Muscle layer of colon (tissue), 2 donors: ENCODE measurements around the gene GP5.

ENCODE experiments used
- H3K27ac ChIP-seq: one replicate; pipeline ENCODE4 v1.7.0; 2013; ENCODE audit warnings: low read depth, mild to moderate bottlenecking, low read length, moderate library complexity
- H3K27me3 ChIP-seq, 2 donors: one replicate each; pipeline ENCODE4 v1.7.0; 2013; ENCODE audit warnings: low read length in 2 of 2, mild to moderate bottlenecking in 2 of 2; ENCODE audit not compliant: insufficient read depth in 2 of 2, control insufficient read depth in 1 of 2
- H3K36me3 ChIP-seq: one replicate; pipeline ENCODE4 v1.7.0; 2013; ENCODE audit warnings: mild to moderate bottlenecking, low read length; ENCODE audit not compliant: insufficient read depth
- H3K4me1 ChIP-seq: one replicate; pipeline ENCODE4 v1.7.0; 2013; ENCODE audit warnings: mild to moderate bottlenecking, low read length; ENCODE audit not compliant: insufficient read depth
- H3K4me3 ChIP-seq, 2 donors: one replicate each; pipeline ENCODE4 v1.7.0; 2013; ENCODE audit warnings: low read length in 2 of 2, low read depth in 1 of 2, mild to moderate bottlenecking in 1 of 2, moderate library complexity in 1 of 2
- H3K9ac ChIP-seq: one replicate; pipeline ENCODE4 v1.7.0; 2013; ENCODE audit warnings: low read length
- H3K9me3 ChIP-seq: one replicate; pipeline ENCODE4 v1.7.0; 2013; ENCODE audit warnings: mild to moderate bottlenecking, low read length
- donor health status: abdominal sarcoma.
- donor health status: Adenocarcinoma of cecum.

Gene GP5

GRCh38 chr3:194396859-194397756 lies 2.0 kb downstream of the GP5 start:
- Histone ChIP-seq H3K27ac (peak overlapping the region; percentile 21), H3K9me3 (no peaks in the 10 kb centered on the region), H3K4me1 (peaks cover 10% of the 10 kb centered on the region), H3K9ac (no peak overlapping the region), H3K4me3 (peak overlapping the region; percentile 26 to 55), H3K27me3 (peaks cover 7 to 20% of the 10 kb centered on the region in 2 donors), H3K36me3 (no peaks in the 10 kb centered on the region)

- H3K4me3 ChIP-seq = peak overlapping the region; percentile 26 to 55
- no peaks in the 10 kb centered on the region for H3K36me3 ChIP-seq
- peaks cover 7 to 20% of the 10 kb centered on the region in 2 donors for H3K27me3 ChIP-seq
- peak overlapping the region; percentile 21 for H3K27ac ChIP-seq
- no peak overlapping the region for H3K9ac ChIP-seq
- no peaks in the 10 kb centered on the region for H3K9me3 ChIP-seq
- H3K4me1 ChIP-seq = peaks cover 10% of the 10 kb centered on the region
Observed at GRCh38 chr3:194396539-194396858, 2.6 kb downstream of the GP5 start.

GRCh38 chr3:194395778-194396538 lies 3.1 kb downstream of the GP5 start:
- H3K27me3 ChIP-seq = peaks cover 7 to 20% of the 10 kb centered on the region in 2 donors

GRCh38 chr3:194395212-194395611 lies 3.9 kb downstream of the GP5 start:
- no peak overlapping the region for H3K4me3 ChIP-seq
- H3K27me3 ChIP-seq = peaks cover 7 to 20% of the 10 kb centered on the region in 2 donors
- H3K36me3 ChIP-seq = no peaks in the 10 kb centered on the region
- no peak overlapping the region for H3K27ac ChIP-seq
- no peak overlapping the region for H3K9ac ChIP-seq
- H3K9me3 ChIP-seq = no peaks in the 10 kb centered on the region
- peaks cover 10% of the 10 kb centered on the region for H3K4me1 ChIP-seq

More at GRCh38 chr3:194395778-194396538, 3.1 kb downstream of the GP5 start:
- Histone ChIP-seq H3K27ac (peak overlapping the region; percentile 21), H3K4me3 (peak overlapping the region in 1 of 2 donors; percentile 55), H3K4me1 (peaks cover 10% of the 10 kb centered on the region), H3K9me3 (no peaks in the 10 kb centered on the region), H3K36me3 (no peaks in the 10 kb centered on the region), H3K9ac (no peak overlapping the region)

- Histone ChIP-seq H3K36me3 (no peaks in the 10 kb centered on the region), H3K27me3 (peaks cover 0 to 11% of the 10 kb centered on the region in 2 donors), H3K27ac (no peak overlapping the region), H3K4me3 (no peak overlapping the region), H3K9ac (no peak overlapping the region), H3K9me3 (no peaks in the 10 kb centered on the region), H3K4me1 (peaks cover 3% of the 10 kb centered on the region)
Observed at GRCh38 chr3:194392576-194392975, 6.5 kb downstream of the GP5 start.

GRCh38 chr3:194390835-194391234 lies 8.2 kb downstream of the GP5 start:
- no peak overlapping the region for H3K27ac ChIP-seq
- no peak overlapping the region for H3K9ac ChIP-seq
- no peaks in the 10 kb centered on the region for H3K27me3 ChIP-seq
- H3K36me3 ChIP-seq = no peaks in the 10 kb centered on the region
- no peak overlapping the region for H3K4me3 ChIP-seq
- no peaks in the 10 kb centered on the region for H3K9me3 ChIP-seq
- no peaks in the 10 kb centered on the region for H3K4me1 ChIP-seq

GRCh38 chr3:194389269-194389668 lies 9.8 kb downstream of the GP5 start:
- H3K27ac ChIP-seq = no peak overlapping the region
- H3K9me3 ChIP-seq = no peaks in the 10 kb centered on the region
- no peaks in the 10 kb centered on the region for H3K4me1 ChIP-seq
- H3K27me3 ChIP-seq = no peaks in the 10 kb centered on the region
- no peak overlapping the region for H3K4me3 ChIP-seq
- H3K36me3 ChIP-seq = no peaks in the 10 kb centered on the region
- H3K9ac ChIP-seq = no peak overlapping the region

- Histone ChIP-seq H3K4me1 (no peaks in the 10 kb centered on the region), H3K27ac (no peak overlapping the region), H3K9ac (no peak overlapping the region), H3K4me3 (no peak overlapping the region), H3K9me3 (no peaks in the 10 kb centered on the region), H3K27me3 (no peaks in the 10 kb centered on the region), H3K36me3 (no peaks in the 10 kb centered on the region)
Observed at GRCh38 chr3:194387926-194388418, 11.1 kb downstream of the GP5 start.

- Histone ChIP-seq H3K9ac (no peak overlapping the region), H3K27ac (no peak overlapping the region), H3K4me3 (no peak overlapping the region), H3K9me3 (no peaks in the 10 kb centered on the region), H3K36me3 (no peaks in the 10 kb centered on the region), H3K27me3 (no peaks in the 10 kb centered on the region), H3K4me1 (no peaks in the 10 kb centered on the region)
Observed at GRCh38 chr3:194387276-194387675, 11.8 kb downstream of the GP5 start.

GRCh38 chr3:194386648-194387047 lies 12.4 kb downstream of the GP5 start:
- Histone ChIP-seq H3K36me3 (no peaks in the 10 kb centered on the region), H3K9ac (no peak overlapping the region), H3K4me1 (no peaks in the 10 kb centered on the region), H3K4me3 (no peak overlapping the region), H3K27me3 (no peaks in the 10 kb centered on the region), H3K9me3 (no peaks in the 10 kb centered on the region), H3K27ac (no peak overlapping the region)

GRCh38 chr3:194386066-194386465 lies 13.0 kb downstream of the GP5 start:
- Histone ChIP-seq H3K4me1 (no peaks in the 10 kb centered on the region), H3K4me3 (no peak overlapping the region), H3K9ac (no peak overlapping the region), H3K27me3 (no peaks in the 10 kb centered on the region), H3K9me3 (no peaks in the 10 kb centered on the region), H3K36me3 (no peaks in the 10 kb centered on the region), H3K27ac (no peak overlapping the region)
